Measurements from ENCODE around the gene PPFIA4.

DNA sequence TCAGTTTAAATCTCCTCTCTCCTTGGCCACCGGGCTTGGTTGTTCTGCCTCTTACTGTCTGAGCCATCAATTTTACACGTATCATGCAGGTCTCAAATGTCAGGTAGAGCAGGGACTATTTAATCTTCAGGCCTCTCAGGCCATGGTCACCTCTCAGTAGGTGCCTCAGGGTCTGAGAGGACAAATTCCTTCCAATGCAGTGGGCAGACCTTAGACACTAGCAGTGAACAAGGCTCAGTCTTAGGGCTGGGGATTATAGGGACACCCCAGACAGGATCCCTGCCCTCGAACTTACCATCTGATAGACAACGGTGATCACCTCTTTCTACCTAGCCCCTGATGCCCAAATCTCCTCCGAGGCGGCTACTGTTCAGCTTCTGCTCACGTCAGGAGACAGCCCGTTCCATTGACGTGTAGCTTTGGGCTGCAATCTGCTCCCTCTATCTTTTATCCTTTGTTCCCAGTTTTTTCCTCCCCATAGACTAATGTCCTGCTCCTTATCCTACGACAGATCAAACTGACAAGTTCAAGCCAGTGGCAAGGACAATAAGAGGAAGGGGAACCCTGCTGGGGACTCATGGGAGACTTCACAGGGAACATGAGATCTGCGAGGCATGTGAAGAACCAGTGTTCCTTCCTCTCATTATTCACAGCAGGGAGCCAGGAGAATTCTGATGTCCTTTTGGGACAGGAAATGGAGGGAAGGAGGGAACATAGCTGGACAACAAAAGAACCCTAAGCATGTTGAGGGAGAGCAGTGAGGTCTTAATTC is 60.9 kb downstream of the PPFIA4 start:
- TF ChIP-seq YY1 (IDR thresholded peaks at IDR 0.05; ENCODE audit: insufficient read depth, insufficient read length) = no peak
- TF ChIP-seq ZNF274 (IDR thresholded peaks at IDR 0.05; ENCODE audit: low read depth, low read length) = no peak
- no peak for TF ChIP-seq SUZ12 (IDR thresholded peaks at IDR 0.05; ENCODE audit: extremely low read depth, insufficient read depth, insufficient read length)
